ENCODE measurements around the gene TOX2.

DNA sequence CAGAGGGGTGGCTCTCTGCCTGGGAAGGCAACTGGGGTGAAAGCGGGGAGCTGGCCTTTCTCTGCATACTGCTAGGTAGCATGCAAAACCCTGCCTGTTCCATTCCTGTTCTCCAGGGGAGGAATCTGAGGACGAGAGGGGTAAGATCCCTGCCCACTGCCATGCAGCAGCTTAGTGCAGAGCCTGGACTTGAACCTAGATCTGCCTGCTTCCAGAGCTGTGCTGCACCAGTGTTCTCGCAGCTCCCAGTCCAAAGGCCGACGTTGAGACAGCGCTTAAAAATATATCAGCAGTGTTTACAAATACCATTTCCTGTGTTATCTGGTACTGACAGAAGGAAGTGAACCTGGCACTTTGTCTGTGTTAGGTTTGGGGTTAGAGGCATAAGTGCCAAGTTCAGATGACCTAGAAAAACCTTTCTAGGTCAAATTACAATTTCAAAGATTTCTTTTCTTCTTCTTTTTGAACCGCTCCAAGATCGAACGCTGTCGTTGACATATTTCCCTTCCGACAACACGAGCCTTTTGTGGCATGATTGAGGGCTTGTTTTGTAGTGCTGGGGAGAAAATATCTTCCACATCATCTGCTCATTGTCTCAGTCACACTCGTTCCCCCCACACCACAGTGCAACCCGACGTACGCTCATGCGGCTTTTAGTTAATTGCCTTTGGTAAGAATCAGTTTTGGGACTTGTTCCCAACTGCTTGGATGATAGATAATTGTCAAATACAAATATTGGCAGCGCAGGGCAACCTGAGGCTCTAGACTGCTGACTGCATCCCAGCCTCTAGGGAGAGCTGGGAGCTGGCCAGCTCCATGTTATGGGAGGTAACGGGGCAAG lies 44.6 kb downstream of the TOX2 start:
- TF ChIP-seq, protein P1, sequence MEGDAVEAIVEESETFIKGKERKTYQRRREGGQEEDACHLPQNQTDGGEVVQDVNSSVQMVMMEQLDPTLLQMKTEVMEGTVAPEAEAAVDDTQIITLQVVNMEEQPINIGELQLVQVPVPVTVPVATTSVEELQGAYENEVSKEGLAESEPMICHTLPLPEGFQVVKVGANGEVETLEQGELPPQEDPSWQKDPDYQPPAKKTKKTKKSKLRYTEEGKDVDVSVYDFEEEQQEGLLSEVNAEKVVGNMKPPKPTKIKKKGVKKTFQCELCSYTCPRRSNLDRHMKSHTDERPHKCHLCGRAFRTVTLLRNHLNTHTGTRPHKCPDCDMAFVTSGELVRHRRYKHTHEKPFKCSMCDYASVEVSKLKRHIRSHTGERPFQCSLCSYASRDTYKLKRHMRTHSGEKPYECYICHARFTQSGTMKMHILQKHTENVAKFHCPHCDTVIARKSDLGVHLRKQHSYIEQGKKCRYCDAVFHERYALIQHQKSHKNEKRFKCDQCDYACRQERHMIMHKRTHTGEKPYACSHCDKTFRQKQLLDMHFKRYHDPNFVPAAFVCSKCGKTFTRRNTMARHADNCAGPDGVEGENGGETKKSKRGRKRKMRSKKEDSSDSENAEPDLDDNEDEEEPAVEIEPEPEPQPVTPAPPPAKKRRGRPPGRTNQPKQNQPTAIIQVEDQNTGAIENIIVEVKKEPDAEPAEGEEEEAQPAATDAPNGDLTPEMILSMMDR (tag by site-specific recombination; IDR thresholded peaks at IDR 0.05) = no peak
- TF ChIP-seq ZNF768 (tag by site-specific recombination; IDR thresholded peaks at IDR 0.05) = no peak
- no peak for TF ChIP-seq YY1 (tag by site-specific recombination; IDR thresholded peaks at IDR 0.05)
- TF ChIP-seq, protein P2, sequence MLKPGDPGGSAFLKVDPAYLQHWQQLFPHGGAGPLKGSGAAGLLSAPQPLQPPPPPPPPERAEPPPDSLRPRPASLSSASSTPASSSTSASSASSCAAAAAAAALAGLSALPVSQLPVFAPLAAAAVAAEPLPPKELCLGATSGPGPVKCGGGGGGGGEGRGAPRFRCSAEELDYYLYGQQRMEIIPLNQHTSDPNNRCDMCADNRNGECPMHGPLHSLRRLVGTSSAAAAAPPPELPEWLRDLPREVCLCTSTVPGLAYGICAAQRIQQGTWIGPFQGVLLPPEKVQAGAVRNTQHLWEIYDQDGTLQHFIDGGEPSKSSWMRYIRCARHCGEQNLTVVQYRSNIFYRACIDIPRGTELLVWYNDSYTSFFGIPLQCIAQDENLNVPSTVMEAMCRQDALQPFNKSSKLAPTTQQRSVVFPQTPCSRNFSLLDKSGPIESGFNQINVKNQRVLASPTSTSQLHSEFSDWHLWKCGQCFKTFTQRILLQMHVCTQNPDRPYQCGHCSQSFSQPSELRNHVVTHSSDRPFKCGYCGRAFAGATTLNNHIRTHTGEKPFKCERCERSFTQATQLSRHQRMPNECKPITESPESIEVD (tag by site-specific recombination; IDR thresholded peaks at IDR 0.05) = no peak
- TF ChIP-seq REST (tag by site-specific recombination; IDR thresholded peaks at IDR 0.05) = no peak
- TF ChIP-seq ZNF121 (tag by site-specific recombination; IDR thresholded peaks at IDR 0.05) = no peak
- no peak for TF ChIP-seq ZNF473 (tag by site-specific recombination; IDR thresholded peaks at IDR 0.05)

Data from HEK293 (cell line).